Heart right ventricle (tissue), 16 donors: ENCODE measurements around the gene STRN3. TPM values are rescaled to one million over a fixed set of nuclear protein-coding genes. Genes with fewer than 3 reads are reported as not detected.

Experiments used
- ATAC-seq, 8 donors: fragments of 200-7000 bp; cut with Tn5 transposase; one replicate each; pipeline ENCODE4 v1.9.1; 2020; ENCODE audit warnings: mild to moderate bottlenecking in 8 of 8, moderate library complexity in 8 of 8, moderate number of reproducible peaks in 1 of 8
- DNase-seq, 2 donors: peaks; one replicate each; pipeline ENCODE4 v3.0.0-alpha.2; 2020
- H3K27ac ChIP-seq, 10 donors: fragments of 200-600 bp; sonication (generic) in 2 of 10; one replicate each; pipeline versions ENCODE4 v1.5.0 to v1.8.0; 2020 to 2022; ENCODE audit warnings: mild to moderate bottlenecking in 3 of 10
- H3K27me3 ChIP-seq, 7 donors: fragments of 200-600 bp; one replicate each; pipeline ENCODE4 v1.8.0; 2021 to 2022; ENCODE audit warnings: mild to moderate bottlenecking in 2 of 7
- H3K36me3 ChIP-seq, 9 donors: fragments of 200-600 bp; sonication (generic) in 1 of 9; one replicate each; pipeline versions ENCODE4 v1.5.0 to v1.8.0; 2020 to 2022; ENCODE audit warnings: mild to moderate bottlenecking in 2 of 9
- H3K4me1 ChIP-seq, 9 donors: fragments of 200-600 bp; sonication (generic) in 1 of 9; one replicate each; pipeline versions ENCODE4 v1.5.0 to v1.8.0; 2020 to 2022; ENCODE audit warnings: mild to moderate bottlenecking in 4 of 9
- H3K4me3 ChIP-seq, 10 donors: fragments of 200-600 bp; sonication (generic) in 2 of 10; one replicate each; pipeline versions ENCODE4 v1.5.0 to v1.8.0; 2020 to 2022; ENCODE audit warnings: mild to moderate bottlenecking in 7 of 10, moderate library complexity in 2 of 10
- H3K9me3 ChIP-seq, 11 donors: fragments of 200-600 bp in 10 of 11; sonication (generic) in 2 of 11; one replicate each; pipeline versions ENCODE4 v1.5.0 to v1.8.0; 2013 to 2022; ENCODE audit warnings: mild to moderate bottlenecking in 2 of 11, control low read depth in 1 of 11, moderate library complexity in 1 of 11
- CTCF ChIP-seq, 9 donors: fragments of 200-600 bp; sonication (generic) in 2 of 9; IDR thresholded peaks; one replicate each; pipeline versions ENCODE4 v1.5.0 to v1.8.0; 2021 to 2022; ENCODE audit warnings: antibody characterized with exemption in 9 of 9, mild to moderate bottlenecking in 5 of 9, moderate library complexity in 1 of 9
- WGBS, 2 donors: extraction: QIAGEN DNeasy Blood & Tissue Kit; methylation state at CpG; one replicate each; pipeline ENCODE4 v1.1.7; 2013; ENCODE audit warnings: inconsistent platforms in 1 of 2; 5-methylcytosine and 5-hydroxymethylcytosine counted together
- intact Hi-C, 10 donors: fragments of 100-400 bp; cut with DNase I; formaldehyde crosslinking; loops; one replicate each; pipeline versions ENCODE4 v1.11.1 to v1.14.2; 2022
- polyA plus RNA-seq, 2 donors: library from polyadenylated mRNA; stranded (reverse); fragments of 200-250 nt; gene quantifications; one replicate each; pipeline ENCODE4 v1.2.3, GENCODE V29; 2013
- total RNA-seq, 10 donors: library from RNA; stranded (reverse); fragmentation: NEBNext Ultra II Directional in 3 of 10; extraction: Animal tissue kit (Norgen Biotek cat#: 25700) in 3 of 10; gene quantifications; one replicate each; pipeline versions ENCODE4 v1.2.1 to v1.2.4, GENCODE V29; 2021 to 2023
- donor health status: Arrhythmogenic right ventricular cardiomyopathy.
- donor health status: ischemic (EF 13 %, LVEDD 7.1; RV severe dilation, severe dysfunction).
- donor health status: healthy with polysubstance abuse.
- donor health status: DM: no; HTN: yes; CAD: no.
- donor health status: DM: no; HTN: no; CAD: no.
- donor health status: ischemic (EF 25% LVEDD 6.9; RV normal size, moderate dysfunction).
- donor health status: ischemic (EF 25% LVEDD 5.7; RV mildly dilated, moderate dysfunction).
- donor health status: healthy.
- donor health status: DM: yes; HTN: yes; CAD: no.
- donor health status: Ischemic cardiomyopathy.
- donor health status: ischemic (EF 35%, LVEDD 5.7; RV mildly dilated, moderate dysfunction).
- donor health status: nonischemic (EF 11% LVEDD 7.7; RV severe dilation, severe dysfunction).
- donor health status: DM: yes; HTN: yes; CAD: no.
- donor health status: PGD.
- donor health status: ischemic (EF 29% LVEDD 5.4; RV normal size, mild dysfunction).
- donor health status: nonischemic (EF 23%, LVEDD 6.1; RV moderate dilation, normal function).

The STRN3 gene
- total and polyA plus RNA-seq, 12 donors = 10.5 to 60.4 (median 50.2) TPM

- H3K36me3 ChIP-seq = peaks cover 0 to 46% (median 11%) of the 10 kb centered on the region in 9 donors
- intact Hi-C loops = no loop called here
- H3K27ac ChIP-seq = no peak overlapping the region
- H3K27me3 ChIP-seq = no peaks in the 10 kb centered on the region
- 97% methylated on average over 1 of the region's 1 CpG for WGBS, 2 donors
- no peak for TF ChIP-seq CTCF (IDR thresholded peaks at IDR 0.05)
- H3K4me1 ChIP-seq = no peaks in the 10 kb centered on the region
- ATAC-seq = no peak
- no peak for DNase-seq
- no peak overlapping the region for H3K4me3 ChIP-seq
- H3K9me3 ChIP-seq = no peaks in the 10 kb centered on the region
Measured at GRCh38 chr14:30914812-30915211, 111.4 kb downstream of the STRN3 start.

- Histone ChIP-seq H3K4me1 (no peaks in the 10 kb centered on the region), H3K9me3 (no peaks in the 10 kb centered on the region), H3K27me3 (no peaks in the 10 kb centered on the region), H3K27ac (no peak overlapping the region), H3K4me3 (no peak overlapping the region), H3K36me3 (peaks cover 0 to 86% (median 37%) of the 10 kb centered on the region in 9 donors)
- intact Hi-C loops = loop anchor here in 5 of 10 donors (5.0 to 10.0 kb wide), 2 partner anchors 252 to 254 kb away; no protein-coding TSS in a partner anchor
- DNase-seq (no peak), ATAC-seq (no peak)
- WGBS, 2 donors = 89 to 90% methylated on average over 2 of the region's 2 CpGs
- no peak for TF ChIP-seq CTCF (IDR thresholded peaks at IDR 0.05)
Measured at GRCh38 chr14:30908826-30909225, 117.4 kb downstream of the STRN3 start.

- Histone ChIP-seq H3K4me1 (no peaks in the 10 kb centered on the region), H3K36me3 (peaks cover 0 to 97% (median 37%) of the 10 kb centered on the region in 9 donors), H3K27me3 (no peaks in the 10 kb centered on the region), H3K4me3 (no peak overlapping the region), H3K27ac (no peak overlapping the region), H3K9me3 (no peaks in the 10 kb centered on the region)
- TF ChIP-seq CTCF (IDR thresholded peaks at IDR 0.05) = no peak
- DNase-seq (no peak), ATAC-seq (no peak)
- intact Hi-C loops = loop anchor here in 5 of 10 donors (5.0 to 10.0 kb wide), 2 partner anchors 250 to 253 kb away; no protein-coding TSS in a partner anchor
- 97 to 100% methylated on average over 1 of the region's 1 CpG for WGBS, 2 donors
Measured at GRCh38 chr14:30907659-30908057, 118.5 kb downstream of the STRN3 start.

- Histone ChIP-seq H3K27ac (no peak overlapping the region), H3K4me1 (no peaks in the 10 kb centered on the region), H3K4me3 (no peak overlapping the region), H3K9me3 (no peaks in the 10 kb centered on the region), H3K36me3 (peaks cover 0 to 100% (median 37%) of the 10 kb centered on the region in 9 donors), H3K27me3 (no peaks in the 10 kb centered on the region)
- TF ChIP-seq CTCF (IDR thresholded peaks at IDR 0.05) = peak in 6 of 9 donors; percentile 19 to 46 (median 31)
- intact Hi-C loops = loop anchor here in 5 of 10 donors (5.0 to 10.0 kb wide), 2 partner anchors 250 to 252 kb away; no protein-coding TSS in a partner anchor
- no peak for DNase-seq
- ATAC-seq = no peak
Measured at GRCh38 chr14:30906752-30907658, 119.2 kb downstream of the STRN3 start.
